ENCODE measurements around the gene ACOX1. TPM values are rescaled to one million over a fixed set of nuclear protein-coding genes. Genes with fewer than 3 reads are reported as not detected.
"Not testable (repeated sequence)": the region's sequence is repeated elsewhere in the genome, so short reads cannot be mapped to it uniquely, and the experiment has no call there.

ACOX1 gene
- total RNA-seq, 2 experiments from 2014 or later, result 14.5 to 17.9 TPM

GRCh38 chr17:75976175-75976848, 2.7 kb downstream of the ACOX1 start:
- Histone ChIP-seq H3K27ac (ENCODE audit: low read depth in 1 of 2, low read length in 2 of 2) (no peak overlapping the region), H3K4me1 (ENCODE audit: insufficient read depth, low read length) (peaks cover 19% of the 10 kb centered on the region), H3K36me3 (ENCODE audit: insufficient read depth, low read length) (peaks cover 5% of the 10 kb centered on the region), H3K9me3 (ENCODE audit: control insufficient read depth in 1 of 2, insufficient read depth in 1 of 2, low read length in 2 of 2) (no peaks in the 10 kb centered on the region), H3K4me3 (ENCODE audit: low read length) (no peak overlapping the region), H3K27me3 (ENCODE audit: control insufficient read depth in 1 of 2, insufficient read depth in 2 of 2, low read length in 2 of 2) (no peaks in the 10 kb centered on the region)
- DNase-seq (no peak), ATAC-seq (ENCODE audit: poor library complexity) (no peak)
- POLR2A ChIA-PET, result no interaction called here
- no peak for TF ChIP-seq CTCF (IDR thresholded peaks at IDR 0.05)
- intact Hi-C loops (cut with DNase I, micrococcal nuclease), result no loop called here
- H3K4me3 Mint-ChIP-seq, result peak overlapping the region; percentile 80
- no peaks in the 10 kb centered on the region for H3K9me3 Mint-ChIP-seq
- peaks cover 59% of the 10 kb centered on the region for H3K4me1 Mint-ChIP-seq (ENCODE audit: low read depth)
- CTCF ChIA-PET, result no interaction called here
- peaks cover 44% of the 10 kb centered on the region for H3K36me3 Mint-ChIP-seq (ENCODE audit: low read depth)
- H3K27me3 Mint-ChIP-seq, result no peaks in the 10 kb centered on the region
- H3K27ac Mint-ChIP-seq, result peak overlapping the region; percentile 64

DNA sequence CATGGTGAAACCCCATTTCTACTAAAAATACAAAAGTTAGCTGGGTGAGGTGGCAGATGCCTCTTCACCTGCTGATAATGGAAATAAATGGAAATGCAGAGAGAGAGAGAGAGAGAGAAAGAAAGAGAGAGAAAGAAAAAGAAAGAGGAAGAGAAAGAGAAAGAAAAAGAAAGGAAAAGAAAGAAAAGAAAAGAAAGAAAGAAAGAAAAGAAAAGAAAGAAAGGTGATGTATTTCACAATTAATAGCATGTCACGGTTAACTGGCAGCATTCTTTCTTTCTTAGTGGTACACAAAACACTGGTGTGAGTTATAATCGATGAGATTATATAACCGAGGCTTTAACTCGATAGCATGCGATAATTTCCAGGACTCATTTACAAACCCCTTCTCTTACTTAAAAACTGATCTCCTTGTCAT, 3.2 kb downstream of the ACOX1 start:
- H3K27me3 ChIP-seq (ENCODE audit: control insufficient read depth in 1 of 2, insufficient read depth in 2 of 2, low read length in 2 of 2), result no peaks in the 10 kb centered on the region
- POLR2A ChIA-PET, result no interaction called here
- Mint-ChIP-seq H3K4me3 (no peak overlapping the region), H3K27me3 (no peaks in the 10 kb centered on the region), H3K4me1 (ENCODE audit: low read depth) (peaks cover 57% of the 10 kb centered on the region), H3K9me3 (no peaks in the 10 kb centered on the region), H3K36me3 (ENCODE audit: low read depth) (peaks cover 46% of the 10 kb centered on the region), H3K27ac (no peak overlapping the region)
- peaks cover 19% of the 10 kb centered on the region for H3K4me1 ChIP-seq (ENCODE audit: insufficient read depth, low read length)
- H3K9me3 ChIP-seq (ENCODE audit: control insufficient read depth in 1 of 2, insufficient read depth in 1 of 2, low read length in 2 of 2), result no peaks in the 10 kb centered on the region
- TF ChIP-seq CTCF (IDR thresholded peaks at IDR 0.05), result no peak
- intact Hi-C loops (cut with DNase I, micrococcal nuclease), result no loop called here
- H3K4me3 ChIP-seq (ENCODE audit: low read length), result no peak overlapping the region
- no peak overlapping the region for H3K27ac ChIP-seq (ENCODE audit: low read depth in 1 of 2, low read length in 2 of 2)
- CTCF ChIA-PET, result no interaction called here
- peaks cover 5% of the 10 kb centered on the region for H3K36me3 ChIP-seq (ENCODE audit: insufficient read depth, low read length)
- DNase-seq (no peak), ATAC-seq (ENCODE audit: poor library complexity) (no peak)

GRCh38 chr17:75975187-75975586, 3.8 kb downstream of the ACOX1 start:
- H3K4me3 Mint-ChIP-seq, POLR2A ChIA-PET: not testable (repeated sequence)

GRCh38 chr17:75970626-75971025, 8.3 kb downstream of the ACOX1 start:
- Histone ChIP-seq H3K27me3 (ENCODE audit: control insufficient read depth in 1 of 2, insufficient read depth in 2 of 2, low read length in 2 of 2) (no peaks in the 10 kb centered on the region), H3K4me3 (ENCODE audit: low read length) (no peak overlapping the region), H3K36me3 (ENCODE audit: insufficient read depth, low read length) (peaks cover 5% of the 10 kb centered on the region), H3K9me3 (ENCODE audit: control insufficient read depth in 1 of 2, insufficient read depth in 1 of 2, low read length in 2 of 2) (no peaks in the 10 kb centered on the region), H3K27ac (ENCODE audit: low read depth in 1 of 2, low read length in 2 of 2) (no peak overlapping the region), H3K4me1 (ENCODE audit: insufficient read depth, low read length) (peaks cover 3% of the 10 kb centered on the region)
- H3K27me3 Mint-ChIP-seq, result no peaks in the 10 kb centered on the region
- no peak for TF ChIP-seq CTCF (IDR thresholded peaks at IDR 0.05)
- DNase-seq (no peak), ATAC-seq (ENCODE audit: poor library complexity) (no peak)
- CTCF ChIA-PET, result no interaction called here
- intact Hi-C loops (cut with DNase I, micrococcal nuclease), result no loop called here
- peaks cover 20% of the 10 kb centered on the region for H3K4me1 Mint-ChIP-seq (ENCODE audit: low read depth)
- POLR2A ChIA-PET, result no interaction called here
- H3K36me3 Mint-ChIP-seq (ENCODE audit: low read depth), result peaks cover 41% of the 10 kb centered on the region
- no peak overlapping the region for H3K27ac Mint-ChIP-seq
- H3K9me3 Mint-ChIP-seq, result no peaks in the 10 kb centered on the region
- no peak overlapping the region for H3K4me3 Mint-ChIP-seq

More at GRCh38 chr17:75975187-75975586, 3.8 kb downstream of the ACOX1 start:
- H3K27me3 Mint-ChIP-seq; H3K9me3 Mint-ChIP-seq; H3K36me3 ChIP-seq (ENCODE audit: insufficient read depth, low read length); H3K9me3 ChIP-seq (ENCODE audit: control insufficient read depth in 1 of 2, insufficient read depth in 1 of 2, low read length in 2 of 2); ATAC-seq (ENCODE audit: poor library complexity); DNase-seq; H3K4me3 ChIP-seq (ENCODE audit: low read length); H3K27ac ChIP-seq (ENCODE audit: low read depth in 1 of 2, low read length in 2 of 2); H3K27ac Mint-ChIP-seq; H3K27me3 ChIP-seq (ENCODE audit: control insufficient read depth in 1 of 2, insufficient read depth in 2 of 2, low read length in 2 of 2); CTCF ChIA-PET; intact Hi-C loops (cut with DNase I, micrococcal nuclease): not testable (repeated sequence)
- Mint-ChIP-seq H3K4me1 (ENCODE audit: low read depth) (peaks cover 51% of the 10 kb centered on the region), H3K36me3 (ENCODE audit: low read depth) (peaks cover 52% of the 10 kb centered on the region)
- peaks cover 17% of the 10 kb centered on the region for H3K4me1 ChIP-seq (ENCODE audit: insufficient read depth, low read length)

Measured in CD4-positive, alpha-beta T cell (primary cell).